Esophagus (tissue), 2 donors: ENCODE data around the gene SLC26A4. TPM values are rescaled to one million over a fixed set of nuclear protein-coding genes. Genes with fewer than 3 reads are reported as not detected.

ENCODE experiments used
- H3K27ac ChIP-seq, 2 donors: one replicate each; pipeline ENCODE4 v1.5.1; 2013; ENCODE audit warnings: low read depth in 2 of 2, mild to moderate bottlenecking in 2 of 2, inconsistent platforms in 1 of 2, low read length in 1 of 2, moderate library complexity in 1 of 2
- H3K27me3 ChIP-seq, 2 donors: one replicate each; pipeline ENCODE4 v1.6.1; 2013; ENCODE audit warnings: low read length in 2 of 2, control low read depth in 1 of 2, mild to moderate bottlenecking in 1 of 2; ENCODE audit not compliant: insufficient read depth in 2 of 2, control insufficient read depth in 1 of 2
- H3K36me3 ChIP-seq, 2 donors: one replicate each; pipeline ENCODE4 v1.6.1; 2013; ENCODE audit warnings: low read length in 1 of 2; ENCODE audit not compliant: control insufficient read depth in 2 of 2, insufficient read depth in 2 of 2
- H3K4me1 ChIP-seq, 2 donors: one replicate each; pipeline ENCODE4 v1.6.1; 2013; ENCODE audit warnings: low read length in 1 of 2; ENCODE audit not compliant: control insufficient read depth in 2 of 2, insufficient read depth in 2 of 2
- H3K4me3 ChIP-seq, 2 donors: one replicate each; pipeline ENCODE4 v1.5.1; 2013; ENCODE audit warnings: low read length in 2 of 2, mild to moderate bottlenecking in 2 of 2, low read depth in 1 of 2, moderate library complexity in 1 of 2
- H3K9me3 ChIP-seq, 2 donors: one replicate each; pipeline ENCODE4 v1.6.1; 2013; ENCODE audit warnings: mild to moderate bottlenecking in 2 of 2, low read depth in 1 of 2, low read length in 1 of 2, moderate library complexity in 1 of 2; ENCODE audit not compliant: control insufficient read depth in 2 of 2, insufficient read depth in 1 of 2
- WGBS, 2 donors: extraction: QIAGEN DNeasy Blood & Tissue Kit; methylation state at CpG; one replicate each; pipeline ENCODE4 v1.1.7; 2013; 5-methylcytosine and 5-hydroxymethylcytosine counted together
- polyA plus RNA-seq, 2 donors: library from polyadenylated mRNA; stranded (reverse); fragments of 200-250 nt; gene quantifications; one replicate each; pipeline ENCODE4 v1.2.3, GENCODE V29; 2013
- donor health status: healthy with polysubstance abuse.
- donor health status: Bipolar disorder and iron deficiency.

Gene SLC26A4
- polyA plus RNA-seq, 2 donors = 0.02 to 0.06 TPM

DNA sequence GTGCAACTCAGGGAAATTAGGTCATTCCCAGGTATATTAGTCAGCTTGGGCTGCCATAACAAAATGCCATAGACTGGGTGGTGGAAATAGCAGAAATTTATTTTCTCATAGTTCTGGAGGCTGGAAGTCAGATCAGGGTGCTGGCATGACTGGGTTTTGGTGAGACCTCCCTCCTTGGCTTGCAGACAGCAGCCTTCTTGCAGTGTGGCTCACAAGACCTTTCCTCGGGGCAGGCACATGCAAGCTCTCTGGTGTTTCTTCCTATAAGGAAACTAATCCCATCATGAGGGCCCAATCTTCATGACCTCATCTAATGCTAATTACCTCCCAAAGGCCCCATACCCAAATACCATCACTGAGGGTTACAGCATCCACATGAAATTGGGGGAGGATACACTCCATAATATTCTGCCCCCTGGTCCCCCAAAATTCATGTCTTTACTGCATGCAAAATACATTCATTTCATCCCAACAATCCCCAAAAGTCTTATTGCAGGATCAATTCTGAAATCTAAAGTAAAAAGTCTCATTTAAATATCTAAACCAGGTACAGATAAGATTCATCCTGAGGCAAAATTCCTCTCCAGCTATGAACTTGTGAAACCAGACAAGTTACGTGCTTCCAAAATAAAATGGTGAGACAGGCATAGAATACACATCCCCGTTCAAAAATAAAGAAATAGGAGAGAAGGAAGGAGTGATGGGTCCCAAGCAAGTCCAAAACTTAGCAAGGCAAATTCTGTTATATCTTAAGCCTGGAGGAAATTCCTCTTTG is 65.9 kb downstream of the SLC26A4 start:
- 74 to 78% methylated on average over 3 of the region's 3 CpGs for WGBS, 2 donors

DNA sequence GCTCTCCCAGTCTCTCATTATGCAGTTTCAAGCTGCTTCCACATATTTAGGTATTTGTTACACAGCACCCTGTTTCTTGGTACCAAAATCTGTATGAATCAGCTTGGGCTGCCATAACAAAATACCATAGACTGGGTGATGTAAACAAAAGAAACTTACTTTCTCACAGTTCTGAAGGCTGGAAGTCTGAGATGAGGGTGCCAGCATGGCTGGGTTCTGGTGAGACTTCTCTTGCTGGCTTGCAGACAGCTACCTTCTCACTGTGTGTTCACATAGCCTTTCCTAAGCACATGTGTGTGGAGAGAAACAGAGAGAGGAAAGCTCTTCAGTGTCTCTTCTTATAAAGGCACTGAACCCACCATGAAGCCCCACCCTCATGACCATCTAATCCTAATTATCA is 67.6 kb downstream of the SLC26A4 start:
- Histone ChIP-seq H3K9me3 (no peaks in the 10 kb centered on the region), H3K36me3 (no peaks in the 10 kb centered on the region), H3K27me3 (no peaks in the 10 kb centered on the region), H3K27ac (no peak overlapping the region), H3K4me3 (no peak overlapping the region), H3K4me1 (no peaks in the 10 kb centered on the region)

More for the DNA sequence above, 65.9 kb downstream of the SLC26A4 start:
- no peaks in the 10 kb centered on the region for H3K36me3 ChIP-seq
- no peak overlapping the region for H3K4me3 ChIP-seq
- no peaks in the 10 kb centered on the region for H3K4me1 ChIP-seq
- no peaks in the 10 kb centered on the region for H3K9me3 ChIP-seq
- H3K27me3 ChIP-seq = no peaks in the 10 kb centered on the region
- no peak overlapping the region for H3K27ac ChIP-seq

DNA sequence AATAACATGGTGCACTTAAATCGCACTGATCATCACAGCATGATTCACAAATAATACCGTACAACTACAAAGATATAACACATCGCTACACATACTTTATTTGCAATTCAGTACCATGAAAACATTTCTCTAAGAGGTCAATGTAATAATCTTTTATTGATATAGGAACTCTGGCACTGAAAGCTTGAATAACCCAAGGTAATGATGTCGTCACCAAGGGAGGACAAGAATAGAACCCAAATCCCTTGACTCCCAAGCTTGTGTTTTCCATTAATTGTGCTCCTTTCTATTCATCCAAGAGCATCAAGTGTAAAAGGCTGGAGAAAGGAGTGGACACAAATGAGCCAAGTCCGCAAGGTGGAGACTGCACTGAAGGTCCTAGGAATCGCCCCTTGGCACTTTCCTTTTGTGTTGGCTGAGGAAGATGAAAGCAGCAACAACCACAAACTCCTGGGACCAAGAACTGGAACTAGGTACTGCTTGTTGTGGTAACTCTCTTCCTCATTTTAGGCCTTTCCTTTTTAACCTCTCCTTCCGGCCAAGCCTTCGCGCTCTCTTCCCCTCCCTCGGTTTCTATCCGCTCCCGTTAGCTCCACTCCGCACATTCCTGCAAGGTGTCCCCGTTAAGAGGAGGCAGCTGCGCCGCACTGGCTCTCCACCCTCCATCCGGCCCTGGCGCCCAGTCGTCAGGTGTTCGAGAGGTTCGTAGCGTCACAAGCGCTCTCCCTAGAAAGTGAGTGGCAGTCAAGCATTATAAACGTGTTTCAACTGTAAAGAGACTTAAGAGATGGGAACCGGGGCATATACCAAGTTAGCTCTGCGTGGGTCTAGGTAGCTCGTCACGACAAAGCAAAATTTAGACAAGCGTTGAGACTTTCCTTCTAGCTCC is 82.3 kb downstream of the SLC26A4 start:
- 16% methylated on average over 29 of the region's 29 CpGs for WGBS, 2 donors
- Histone ChIP-seq H3K27ac (peak overlapping the region; percentile 98 to 99), H3K27me3 (no peaks in the 10 kb centered on the region)

DNA sequence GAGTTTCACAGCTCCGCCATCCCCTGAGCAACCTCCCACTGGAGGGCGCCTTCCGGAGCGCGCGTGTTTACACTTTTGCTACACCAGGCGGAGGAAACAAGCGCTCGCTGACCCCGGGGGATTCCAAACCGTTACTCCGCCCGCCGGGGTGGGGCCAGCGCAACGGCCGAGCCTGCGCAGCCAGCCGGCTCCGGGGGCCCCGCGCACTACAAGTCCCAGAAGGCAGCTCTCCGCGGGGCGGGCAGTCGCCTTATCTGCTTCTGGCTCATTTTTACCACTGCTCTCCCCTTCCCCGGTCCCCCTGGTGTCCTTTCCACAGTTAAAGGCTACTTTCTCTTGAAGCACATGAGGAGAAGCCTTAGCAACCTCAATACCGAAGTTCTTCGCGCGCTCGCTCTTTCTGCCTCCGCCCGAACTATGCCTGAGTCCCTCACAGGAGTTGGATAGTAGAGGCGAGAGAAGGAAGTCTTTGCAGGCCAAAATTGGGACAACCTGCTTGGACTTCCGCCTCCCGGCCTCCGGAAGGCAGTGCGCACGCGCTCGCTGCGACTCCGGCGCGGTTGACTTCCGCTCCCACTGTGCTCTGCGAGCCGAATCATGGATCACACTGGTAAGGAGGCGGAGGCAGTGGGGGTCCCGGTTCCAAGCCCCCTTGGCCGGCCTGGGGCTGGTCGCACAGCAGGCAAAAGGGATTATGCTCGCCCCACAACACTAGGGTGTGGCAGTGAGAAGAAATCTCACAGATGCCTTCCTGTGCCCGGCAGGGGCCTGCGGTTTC is 83.1 kb downstream of the SLC26A4 start, which contains the start of gene CBLL1:
CBLL1 (plus strand) TSS at position 576 of the 778 bp plus-strand sequence; CDS start at position 598, 22 bp downstream.
- 1% methylated on average over 56 of the region's 56 CpGs for WGBS, 2 donors

More for the DNA sequence above, 82.3 kb downstream of the SLC26A4 start:
- H3K36me3 ChIP-seq = no peaks in the 10 kb centered on the region
- peak overlapping the region; percentile 96 to 100 for H3K4me3 ChIP-seq
- no peaks in the 10 kb centered on the region for H3K4me1 ChIP-seq
- H3K9me3 ChIP-seq = no peaks in the 10 kb centered on the region

DNA sequence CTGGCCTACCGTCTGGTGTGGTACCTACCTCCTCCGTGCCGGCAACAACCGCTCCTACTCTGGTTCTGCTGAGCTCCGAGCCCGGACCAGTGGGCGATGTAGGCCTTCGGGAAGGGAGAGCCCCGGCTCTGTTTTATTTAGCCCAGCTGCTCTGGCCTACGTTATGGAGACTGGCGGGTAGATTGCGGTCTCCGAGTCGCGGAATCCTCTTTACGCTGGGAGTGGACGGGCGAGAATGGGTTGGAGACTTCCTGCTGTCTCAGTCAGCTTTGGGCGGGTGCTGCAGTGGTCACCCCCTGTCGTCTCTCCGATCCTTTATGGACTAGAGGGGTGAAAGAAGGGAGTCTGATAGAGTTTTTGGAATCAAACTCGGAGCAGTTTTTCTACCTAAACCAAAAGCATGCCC is 83.7 kb downstream of the SLC26A4 start:
- WGBS, 2 donors = 0 to 1% methylated on average over 22 of the region's 22 CpGs
- Histone ChIP-seq H3K27ac (peak overlapping the region; percentile 98 to 99), H3K36me3 (peaks cover 0 to 2% of the 10 kb centered on the region in 2 donors), H3K4me3 (peak overlapping the region; percentile 96 to 100), H3K9me3 (no peaks in the 10 kb centered on the region), H3K27me3 (no peaks in the 10 kb centered on the region), H3K4me1 (no peaks in the 10 kb centered on the region)

More for the DNA sequence above, 83.1 kb downstream of the SLC26A4 start, which contains the start of gene CBLL1:
- Histone ChIP-seq H3K27ac (peak within 1 kb of the TSS; percentile 98 to 99), H3K9me3 (no peaks in the 10 kb centered on the region), H3K27me3 (no peaks in the 10 kb centered on the region), H3K4me1 (no peaks in the 10 kb centered on the region), H3K36me3 (peaks cover 0 to under 1% of the 10 kb centered on the region in 2 donors), H3K4me3 (peak within 1 kb of the TSS; percentile 96 to 100)

DNA sequence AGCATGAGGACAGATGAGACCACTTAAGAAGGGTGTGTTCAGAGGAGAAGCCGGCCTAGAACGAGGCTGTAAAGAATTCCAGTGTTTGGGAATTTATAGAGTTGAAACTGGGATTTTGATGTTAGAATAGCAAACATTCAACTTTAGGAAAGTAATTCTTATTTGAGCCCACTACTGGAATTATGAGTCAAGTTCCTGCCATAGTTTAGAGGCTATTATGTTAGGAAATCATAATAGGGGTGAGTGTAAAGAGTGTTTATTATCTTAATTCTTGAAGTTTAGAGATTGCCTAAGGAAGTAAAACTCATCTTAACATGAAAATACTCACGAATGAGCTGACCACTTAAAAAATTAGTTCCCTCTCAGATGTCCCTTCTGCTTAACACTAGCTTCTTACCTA is 85.4 kb downstream of the SLC26A4 start:
- Histone ChIP-seq H3K9me3 (no peaks in the 10 kb centered on the region), H3K36me3 (peaks cover under 1 to 2% of the 10 kb centered on the region in 2 donors), H3K27me3 (no peaks in the 10 kb centered on the region), H3K4me1 (no peaks in the 10 kb centered on the region), H3K4me3 (no peak overlapping the region), H3K27ac (no peak overlapping the region)
- WGBS, 2 donors = 60 to 66% methylated on average over 3 of the region's 3 CpGs

DNA sequence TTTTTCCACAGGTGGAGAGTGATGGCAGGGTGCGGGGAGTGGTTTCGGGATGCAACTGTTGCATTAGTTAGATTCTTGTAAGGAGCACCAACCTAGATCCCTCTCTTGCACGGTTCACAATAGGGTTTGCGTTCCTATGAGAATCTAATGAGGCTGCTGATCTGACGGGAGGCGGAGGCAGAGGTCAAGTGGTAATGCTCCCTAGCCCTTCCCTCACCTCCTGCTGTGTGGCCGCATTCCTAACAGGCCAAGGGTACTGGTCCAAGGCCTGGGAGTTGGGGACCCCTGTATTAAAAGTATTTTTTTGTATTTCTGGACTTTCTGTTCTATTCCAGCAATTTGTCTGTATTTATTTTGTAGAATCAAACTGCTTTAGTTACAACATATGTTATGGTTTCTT is 90.5 kb downstream of the SLC26A4 start:
- Histone ChIP-seq H3K4me3 (no peak overlapping the region), H3K27ac (no peak overlapping the region), H3K4me1 (no peaks in the 10 kb centered on the region), H3K36me3 (peaks cover 2 to 5% of the 10 kb centered on the region in 2 donors), H3K9me3 (no peaks in the 10 kb centered on the region), H3K27me3 (no peaks in the 10 kb centered on the region)
- WGBS, 2 donors = 94 to 98% methylated on average over 7 of the region's 7 CpGs

DNA sequence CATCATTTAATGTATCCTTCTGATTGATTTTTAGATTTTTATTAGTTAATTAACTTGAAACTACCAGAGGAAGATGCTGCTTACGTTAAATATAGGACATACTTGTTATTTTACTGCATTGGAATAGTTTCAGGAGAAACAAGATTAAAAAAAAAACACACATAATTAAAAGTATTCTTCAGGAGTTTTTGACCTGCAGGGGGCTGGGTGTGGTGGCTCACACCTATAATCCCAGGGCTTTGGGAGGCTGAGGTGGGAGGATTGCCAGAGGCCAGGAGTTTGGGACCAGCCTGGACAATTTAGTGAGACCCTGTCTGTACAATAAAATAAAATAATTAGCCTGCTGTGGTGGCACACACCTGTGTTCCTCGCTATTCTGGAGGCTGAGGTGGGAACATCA is 94.0 kb downstream of the SLC26A4 start:
- Histone ChIP-seq H3K9me3 (no peaks in the 10 kb centered on the region), H3K4me1 (no peaks in the 10 kb centered on the region), H3K27me3 (no peaks in the 10 kb centered on the region), H3K36me3 (peaks cover 10 to 15% of the 10 kb centered on the region in 2 donors), H3K4me3 (no peak overlapping the region), H3K27ac (no peak overlapping the region)
- 97% methylated on average over 2 of the region's 2 CpGs for WGBS, 2 donors

DNA sequence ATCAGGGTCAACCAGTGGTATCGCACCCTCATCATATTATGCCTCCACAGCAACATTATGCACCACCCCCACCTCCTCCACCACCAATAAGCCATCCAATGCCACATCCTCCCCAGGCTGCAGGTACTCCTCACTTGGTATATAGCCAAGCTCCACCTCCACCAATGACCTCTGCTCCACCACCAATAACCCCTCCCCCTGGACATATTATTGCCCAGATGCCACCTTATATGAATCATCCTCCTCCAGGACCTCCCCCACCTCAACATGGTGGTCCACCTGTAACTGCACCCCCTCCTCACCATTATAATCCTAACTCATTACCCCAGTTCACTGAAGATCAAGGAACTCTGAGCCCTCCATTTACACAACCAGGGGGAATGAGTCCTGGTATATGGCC is 98.0 kb downstream of the SLC26A4 start:
- Histone ChIP-seq H3K9me3 (no peaks in the 10 kb centered on the region), H3K27ac (no peak overlapping the region), H3K36me3 (peaks cover 10% of the 10 kb centered on the region in 2 donors), H3K4me3 (no peak overlapping the region), H3K4me1 (no peaks in the 10 kb centered on the region), H3K27me3 (no peaks in the 10 kb centered on the region)
- WGBS, 2 donors = 91 to 100% methylated on average over 1 of the region's 1 CpG
